HUDEP-2 (cell line): ENCODE measurements around the gene HSD17B13.
A peak's percentile ranks its signal among the peaks of the same experiment; 100 is the strongest.
"Not testable (repeated sequence)": the region's sequence is repeated elsewhere in the genome, so short reads cannot be mapped to it uniquely, and the experiment has no call there.

Experiments
- DNase-seq, 76 experiments: peaks; one replicate each; lab custom pipeline; 2025; ENCODE audit not compliant: unreplicated experiment in 76 of 76; lab: John Stamatoyannopoulos, UW

Gene HSD17B13

GRCh38 chr4:87317527-87317926 is 5.2 kb downstream of the HSD17B13 start:
- no peak for DNase-seq

DNA sequence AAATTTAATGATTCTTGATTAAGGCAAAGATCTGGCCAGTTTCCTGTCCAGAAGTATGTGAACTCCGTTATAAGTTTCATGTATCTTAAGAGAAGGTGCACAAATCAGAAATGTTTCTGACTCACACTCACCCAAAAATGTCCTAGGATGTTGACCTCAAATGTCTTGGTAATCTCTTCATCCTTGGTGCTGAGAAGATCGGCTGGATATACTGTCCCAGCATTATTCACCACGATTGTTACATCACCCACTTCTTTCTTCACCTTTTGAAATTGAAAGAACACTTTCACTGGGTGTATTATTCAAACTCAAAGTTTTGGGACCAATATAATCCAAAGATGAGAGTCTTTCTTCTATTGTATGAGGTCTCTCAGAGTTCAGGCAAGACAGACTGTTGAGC is 5.7 kb downstream of the HSD17B13 start:
- no peak for DNase-seq

DNA sequence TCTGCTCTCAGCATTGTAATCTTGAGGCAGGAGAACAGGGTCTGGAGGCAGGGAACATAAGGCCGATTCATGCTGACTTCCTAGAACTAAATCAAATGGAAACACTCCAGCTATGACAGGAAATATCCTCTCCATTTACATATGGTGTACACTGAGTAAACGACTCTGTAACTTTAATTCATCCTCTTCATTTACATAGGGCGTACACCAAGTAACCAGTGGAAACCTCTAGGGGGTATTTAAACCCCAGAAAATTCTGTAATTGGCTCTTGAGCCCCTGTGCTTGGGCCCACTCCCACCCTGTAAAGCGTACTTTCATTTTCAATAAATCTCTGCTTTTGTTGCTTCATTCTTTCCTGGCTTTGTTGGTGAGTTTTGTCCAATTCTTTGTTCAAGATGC is 7.7 kb downstream of the HSD17B13 start:
- DNase-seq: not testable (repeated sequence)

DNA sequence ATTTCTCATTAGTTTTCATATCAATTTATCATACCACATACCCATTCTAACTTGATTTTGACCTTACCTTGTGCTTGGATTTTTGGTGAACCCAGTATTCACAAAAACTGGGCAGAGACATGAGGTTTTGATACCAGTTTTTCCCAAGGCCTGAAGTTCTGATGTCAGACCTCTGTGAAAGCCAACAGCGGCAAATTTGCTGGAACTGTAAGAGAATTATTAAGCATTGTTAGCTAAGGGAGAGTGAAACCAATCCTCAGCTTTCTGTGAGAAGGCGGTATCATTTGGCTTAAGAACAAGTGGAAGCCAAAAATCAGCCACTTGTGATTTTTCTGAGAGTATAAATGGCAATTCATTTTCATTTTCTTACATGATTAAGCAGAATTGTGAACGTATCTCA is 8.9 kb downstream of the HSD17B13 start:
- no peak for DNase-seq

DNA sequence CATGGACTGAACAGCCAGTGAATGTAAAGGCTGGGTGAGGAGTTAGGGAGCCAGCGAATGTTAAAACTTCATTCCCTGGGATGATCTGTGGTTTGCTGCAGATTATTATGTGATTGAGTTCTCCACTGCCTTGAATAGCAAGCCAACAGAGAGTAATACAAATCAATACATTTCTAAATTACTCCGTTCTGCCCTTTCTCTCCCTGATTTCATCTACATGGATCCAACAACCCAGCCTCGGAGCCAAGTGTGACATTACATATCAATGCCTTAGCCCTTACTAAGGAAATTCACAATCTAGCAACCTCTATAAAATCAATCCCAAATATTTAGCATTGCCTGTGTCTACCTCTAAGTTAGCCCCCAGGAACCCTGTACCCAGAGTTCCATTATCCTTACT is 11.0 kb downstream of the HSD17B13 start:
- no peak for DNase-seq

GRCh38 chr4:87310691-87311335 is 11.9 kb downstream of the HSD17B13 start:
- DNase-seq: no peak

DNA sequence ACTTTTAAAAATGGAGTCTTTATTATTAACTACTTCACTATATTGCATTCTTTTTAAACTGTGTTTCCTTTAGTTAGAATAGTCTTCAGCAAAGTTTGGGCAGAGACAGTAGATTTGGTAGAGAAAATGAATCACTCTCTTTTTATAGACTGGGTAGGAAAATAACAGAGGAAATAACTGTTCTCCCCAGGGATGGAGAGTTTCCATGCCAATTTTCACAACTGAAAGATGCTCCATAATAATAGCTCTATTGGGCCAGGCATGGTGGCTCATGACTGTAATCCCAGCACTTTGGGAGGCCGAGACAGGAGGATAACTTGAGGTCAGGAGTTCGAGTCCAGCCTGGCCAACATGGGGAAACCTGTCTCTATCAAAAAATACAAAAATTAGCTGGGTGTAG is 13.1 kb downstream of the HSD17B13 start:
- no peak for DNase-seq

DNA sequence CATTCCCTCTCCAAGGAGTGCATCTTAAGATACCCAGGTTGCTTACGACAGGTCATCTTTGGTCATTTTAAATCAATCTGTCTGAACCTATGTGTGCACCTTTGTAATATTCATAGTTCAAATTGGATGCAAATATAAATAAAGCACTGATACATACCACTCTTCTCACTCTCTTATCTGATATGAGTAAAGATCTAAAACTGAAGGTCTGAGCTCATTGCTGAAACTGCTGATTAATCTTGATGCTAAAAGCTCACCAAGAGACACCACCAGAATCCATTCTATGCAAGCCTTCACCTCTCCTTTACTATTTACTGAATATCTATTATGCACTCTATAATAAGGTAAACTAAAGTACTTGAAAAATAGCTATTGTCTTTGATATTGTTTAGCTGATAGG is 16.6 kb downstream of the HSD17B13 start:
- no peak for DNase-seq

GRCh38 chr4:87305562-87305961 is 17.1 kb downstream of the HSD17B13 start:
- no peak for DNase-seq

DNA sequence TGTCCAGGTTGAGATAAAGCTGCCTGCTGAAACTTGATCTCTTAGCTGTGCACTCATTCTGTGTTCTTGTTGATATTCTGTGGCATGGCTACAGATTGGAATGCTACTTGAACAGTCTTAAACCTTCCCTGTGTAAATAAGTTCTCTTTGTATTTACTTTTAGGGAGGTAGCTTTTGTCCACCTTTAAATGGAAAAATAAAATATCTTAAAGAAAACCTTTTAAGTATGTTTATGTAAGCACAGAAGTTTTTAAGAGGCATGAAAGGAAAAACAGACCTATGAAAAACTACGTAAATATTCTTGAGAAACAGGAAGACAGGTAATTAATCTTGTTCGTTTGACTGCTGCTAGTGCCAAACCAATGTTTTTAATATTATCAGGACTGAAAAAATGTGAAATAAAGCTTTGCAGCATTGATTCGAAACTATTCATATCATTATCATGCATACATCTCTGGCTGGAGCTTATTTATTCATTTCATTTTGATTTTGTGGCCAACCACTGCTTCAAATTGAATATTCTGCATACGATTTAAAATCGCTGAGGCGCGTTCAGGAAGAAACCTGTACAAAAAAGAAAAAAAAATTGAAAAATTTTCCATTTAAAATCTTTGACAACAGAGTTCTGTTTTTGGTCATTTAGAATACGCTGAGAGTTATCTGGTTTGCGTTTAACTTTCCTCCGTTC is 17.8 kb downstream of the HSD17B13 start:
- DNase-seq: no peak

DNA sequence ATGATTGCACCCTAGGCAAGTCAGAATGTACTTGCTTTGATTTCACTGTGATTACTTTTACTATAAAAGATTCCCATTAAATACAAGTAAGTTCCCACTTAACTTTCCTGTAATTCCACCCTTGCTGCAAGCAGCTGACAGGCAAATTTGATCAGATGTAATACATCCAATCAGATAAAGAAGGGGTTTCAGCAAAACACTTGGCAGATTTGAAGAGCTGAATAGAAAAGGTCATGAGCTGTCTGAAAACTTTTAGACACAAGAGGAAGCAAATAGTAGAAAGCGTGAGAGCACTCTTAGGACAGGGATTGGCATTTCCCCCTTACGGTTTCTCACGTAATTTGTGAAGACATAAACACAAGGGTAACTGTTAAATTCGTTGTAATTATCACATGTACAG is 22.8 kb downstream of the HSD17B13 start:
- no peak for DNase-seq

DNA sequence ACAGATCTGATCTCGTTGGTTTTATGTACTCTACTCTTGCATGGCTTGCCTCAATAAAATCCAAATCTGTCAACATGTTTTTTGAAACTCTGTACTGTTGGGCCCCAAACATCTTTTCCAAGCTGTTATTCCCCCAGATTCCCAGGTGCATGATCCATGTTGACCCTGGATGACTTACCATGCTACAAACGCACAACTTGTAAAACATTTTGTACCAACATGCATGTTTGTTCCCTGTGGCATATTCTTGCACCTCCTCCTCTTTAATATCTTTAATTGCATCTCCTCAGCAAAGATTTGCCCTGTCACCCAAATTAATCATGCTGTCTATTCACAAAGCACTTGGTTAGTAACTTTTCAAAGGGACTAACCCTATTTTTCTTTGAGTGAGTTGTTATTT is 24.3 kb downstream of the HSD17B13 start:
- no peak for DNase-seq

DNA sequence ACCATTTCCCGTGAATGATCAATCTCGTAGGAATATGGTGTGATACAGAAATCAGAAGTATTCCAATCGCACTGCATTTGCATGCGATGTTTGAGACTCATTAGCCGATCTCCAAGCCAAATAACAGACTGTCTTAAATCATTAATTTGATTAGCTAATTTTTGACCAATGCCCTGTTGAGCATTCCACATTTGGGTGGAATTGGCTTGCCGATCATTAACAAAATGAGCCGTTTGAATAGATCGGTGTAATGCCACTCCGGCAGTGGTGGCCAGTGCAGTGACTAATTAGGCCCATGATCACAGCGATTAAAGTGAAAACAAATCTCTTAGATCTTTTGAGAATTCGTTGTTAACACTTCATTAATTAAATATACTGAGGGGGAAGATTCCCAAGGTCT is 27.8 kb downstream of the HSD17B13 start:
- not testable (repeated sequence) for DNase-seq

DNA sequence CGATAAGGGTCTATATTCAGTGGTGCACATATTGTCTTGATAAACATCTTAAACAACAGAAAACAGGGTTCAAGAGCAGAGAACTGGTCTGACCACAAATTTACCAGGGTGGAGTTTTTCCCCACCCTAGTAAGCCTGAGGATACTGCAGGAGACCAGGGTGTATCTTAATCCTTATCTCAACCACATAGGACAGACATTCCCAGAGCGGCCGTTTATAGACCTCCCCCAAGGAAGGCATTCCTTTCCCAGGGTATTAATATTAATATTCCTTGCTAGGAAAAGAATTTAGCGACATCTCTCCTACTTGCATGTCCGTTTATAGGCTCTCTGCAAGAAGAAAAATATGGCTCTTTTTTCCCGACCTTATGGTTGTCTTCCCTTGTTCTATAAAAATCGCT is 28.8 kb downstream of the HSD17B13 start:
- not testable (repeated sequence) for DNase-seq

DNA sequence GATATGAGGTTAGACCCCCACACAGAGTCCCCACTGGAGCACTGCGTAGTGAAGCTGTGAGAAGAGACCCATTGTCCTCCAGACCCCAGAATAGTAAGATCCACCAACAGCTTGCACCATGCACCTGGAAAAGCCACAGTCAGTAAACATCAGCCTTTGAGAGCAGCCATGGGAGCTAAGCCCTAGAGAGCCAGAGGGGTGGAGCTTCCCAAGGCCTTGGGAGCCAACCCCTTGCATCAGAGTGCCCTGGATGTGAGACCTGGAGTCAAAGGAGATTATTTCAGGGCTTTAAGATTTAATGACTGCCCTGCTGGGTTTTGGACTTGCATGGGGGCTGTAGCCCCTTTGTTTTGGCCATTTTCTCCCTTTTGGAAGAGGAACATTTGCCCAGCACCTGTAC is 35.7 kb downstream of the HSD17B13 start:
- no peak for DNase-seq

DNA sequence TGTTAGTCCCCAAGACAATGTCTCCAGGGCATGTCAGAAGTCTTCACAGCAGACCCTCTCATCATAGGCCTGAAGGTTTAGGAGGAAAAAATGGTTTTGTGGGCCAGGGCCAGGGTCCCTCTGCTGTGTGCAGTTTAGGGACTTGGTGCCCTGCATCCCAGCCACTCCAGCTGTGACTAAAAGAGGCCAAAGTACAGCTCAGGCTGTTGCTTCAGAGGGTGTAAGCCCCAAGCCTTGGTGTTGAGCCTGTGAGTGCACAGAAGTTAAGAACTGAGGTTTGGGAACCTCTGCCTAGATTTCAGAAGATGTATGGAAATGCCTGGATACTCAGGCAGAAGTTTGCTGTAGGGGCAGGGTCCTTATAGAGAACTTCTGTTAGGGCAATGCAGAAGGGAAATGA is 38.4 kb downstream of the HSD17B13 start:
- DNase-seq: not testable (repeated sequence)

DNA sequence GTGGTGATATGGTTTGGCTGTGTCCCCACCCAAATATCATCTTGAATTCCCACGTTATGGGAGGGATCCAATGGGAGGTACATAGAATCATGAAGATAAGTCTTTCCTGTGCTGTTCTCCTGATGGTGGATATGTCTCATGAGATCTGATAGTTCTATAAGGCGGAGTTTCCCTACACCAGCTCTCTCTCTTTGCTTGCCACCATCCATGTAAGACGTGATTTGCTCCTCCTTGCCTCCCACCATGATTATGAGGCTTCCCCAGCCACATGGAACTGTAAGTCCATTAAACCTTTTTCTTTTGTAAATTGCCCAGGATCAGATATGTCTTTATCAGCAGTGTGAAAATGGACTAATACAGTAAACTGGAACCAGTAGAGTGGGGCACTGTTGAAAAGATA is 39.5 kb downstream of the HSD17B13 start:
- DNase-seq: no peak

GRCh38 chr4:87281603-87282002 is 41.1 kb downstream of the HSD17B13 start:
- peak in 1 of 76 experiments; percentile 22 for DNase-seq

GRCh38 chr4:87278335-87278794 is 44.3 kb downstream of the HSD17B13 start:
- DNase-seq: no peak

- no peak for DNase-seq
Observed at GRCh38 chr4:87275311-87275710, 47.4 kb downstream of the HSD17B13 start.

DNA sequence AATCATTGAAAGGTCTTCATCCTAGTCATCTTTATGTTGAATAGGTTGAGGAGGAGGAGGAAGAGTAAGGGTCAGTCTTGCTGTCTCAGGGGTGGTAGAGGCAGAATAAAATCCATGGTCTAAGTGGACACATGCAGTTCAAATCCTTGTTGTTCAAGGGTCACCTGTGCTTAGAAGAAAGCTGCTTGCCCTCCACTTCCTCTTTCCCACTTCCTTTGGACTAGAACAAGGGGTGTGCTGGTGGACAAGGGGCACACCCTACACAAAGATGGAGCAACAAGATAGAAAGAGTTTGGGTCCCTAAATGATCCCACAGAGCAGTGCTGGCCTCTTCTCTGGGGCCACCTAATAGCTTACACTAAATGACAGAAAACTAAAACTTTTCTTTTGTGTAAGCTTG is 47.9 kb downstream of the HSD17B13 start:
- DNase-seq: peak in 1 of 76 experiments; percentile 3

GRCh38 chr4:87274327-87274726 is 48.4 kb downstream of the HSD17B13 start:
- no peak for DNase-seq
